ENCODE results near the gene RAI2. TPM values are rescaled to one million over a fixed set of nuclear protein-coding genes. Genes with fewer than 3 reads are reported as not detected.

Gene RAI2
- total and polyA plus RNA-seq, 2 experiments from 2014 or later, result 4.5 to 8.2 TPM

- TF ChIP-seq EZH2phosphoT487 (IDR thresholded peaks at IDR 0.05; ENCODE audit: low read depth, severe bottlenecking, unreplicated experiment), result no peak
- no peak for TF ChIP-seq EZH2 (IDR thresholded peaks at IDR 0.05; ENCODE audit: borderline replicate concordance)
- TF ChIP-seq CTCF (IDR thresholded peaks at IDR 0.05; ENCODE audit: poor library complexity), result no peak
- Histone ChIP-seq H3K9me2 (replicated peaks; ENCODE audit: insufficient read depth) (no peaks in the 10 kb centered on the region), H3K9me3 (ENCODE audit: low read depth) (no peaks in the 10 kb centered on the region), H3K36me3 (replicated peaks; ENCODE audit: insufficient read depth, low read depth) (no peaks in the 10 kb centered on the region), H4K20me1 (ENCODE audit: insufficient read depth, poor library complexity, severe bottlenecking) (no peaks in the 10 kb centered on the region), H3K27ac (no peak overlapping the region), H3K79me2 (no peaks in the 10 kb centered on the region), H2AFZ (no peak overlapping the region), H3K4me2 (no peak overlapping the region), H3K4me3 (no peak overlapping the region), H3K4me1 (ENCODE audit: insufficient read depth) (no peaks in the 10 kb centered on the region), H3K27me3 (no peaks in the 10 kb centered on the region)
- WGBS (ENCODE audit: low lambda C conversion rate, missing lambda C conversion rate), result 63% methylated on average over 3 of the region's 3 CpGs
- no peak for DNase-seq (ENCODE audit: low spot score)
These were observed 24.3 kb downstream of the RAI2 start for GRCh38 chrX:17836830-17837229.

- no peak overlapping the region for H3K4me3 ChIP-seq
- no peak for TF ChIP-seq EZH2 (IDR thresholded peaks at IDR 0.05; ENCODE audit: borderline replicate concordance)
- no peak for TF ChIP-seq EZH2phosphoT487 (IDR thresholded peaks at IDR 0.05; ENCODE audit: low read depth, severe bottlenecking, unreplicated experiment)
- no peak for TF ChIP-seq CTCF (IDR thresholded peaks at IDR 0.05; ENCODE audit: poor library complexity)
- H3K36me3 ChIP-seq (replicated peaks; ENCODE audit: insufficient read depth, low read depth), result no peaks in the 10 kb centered on the region
- H3K27me3 ChIP-seq, result no peaks in the 10 kb centered on the region
- no peaks in the 10 kb centered on the region for H3K79me2 ChIP-seq
- WGBS (ENCODE audit: low lambda C conversion rate, missing lambda C conversion rate), result 57% methylated on average over 2 of the region's 2 CpGs
- H3K9me2 ChIP-seq (replicated peaks; ENCODE audit: insufficient read depth), result no peaks in the 10 kb centered on the region
- H3K4me2 ChIP-seq, result no peak overlapping the region
- H2AFZ ChIP-seq, result no peak overlapping the region
- H3K9me3 ChIP-seq (ENCODE audit: low read depth), result no peaks in the 10 kb centered on the region
- no peaks in the 10 kb centered on the region for H3K4me1 ChIP-seq (ENCODE audit: insufficient read depth)
- no peak overlapping the region for H3K27ac ChIP-seq
- no peak for DNase-seq (ENCODE audit: low spot score)
- no peaks in the 10 kb centered on the region for H4K20me1 ChIP-seq (ENCODE audit: insufficient read depth, poor library complexity, severe bottlenecking)
These were observed 27.1 kb downstream of the RAI2 start for GRCh38 chrX:17833954-17834353.

- no peak overlapping the region for H3K4me2 ChIP-seq
- no peaks in the 10 kb centered on the region for H3K36me3 ChIP-seq (replicated peaks; ENCODE audit: insufficient read depth, low read depth)
- no peak overlapping the region for H3K27ac ChIP-seq
- H3K4me1 ChIP-seq (ENCODE audit: insufficient read depth), result no peaks in the 10 kb centered on the region
- H3K79me2 ChIP-seq, result no peaks in the 10 kb centered on the region
- no peak overlapping the region for H2AFZ ChIP-seq
- H3K9me3 ChIP-seq (ENCODE audit: low read depth), result no peaks in the 10 kb centered on the region
- WGBS (ENCODE audit: low lambda C conversion rate, missing lambda C conversion rate), result 58% methylated on average over 3 of the region's 3 CpGs
- no peaks in the 10 kb centered on the region for H3K27me3 ChIP-seq
- no peak for DNase-seq (ENCODE audit: low spot score)
- no peak overlapping the region for H3K4me3 ChIP-seq
- no peaks in the 10 kb centered on the region for H4K20me1 ChIP-seq (ENCODE audit: insufficient read depth, poor library complexity, severe bottlenecking)
- no peaks in the 10 kb centered on the region for H3K9me2 ChIP-seq (replicated peaks; ENCODE audit: insufficient read depth)
- no peak for TF ChIP-seq EZH2 (IDR thresholded peaks at IDR 0.05; ENCODE audit: borderline replicate concordance)
- no peak for TF ChIP-seq EZH2phosphoT487 (IDR thresholded peaks at IDR 0.05; ENCODE audit: low read depth, severe bottlenecking, unreplicated experiment)
- TF ChIP-seq CTCF (IDR thresholded peaks at IDR 0.05; ENCODE audit: poor library complexity), result no peak
These were observed 29.8 kb downstream of the RAI2 start for GRCh38 chrX:17831255-17831654.

GRCh38 chrX:17830211-17830610 lies 30.9 kb downstream of the RAI2 start:
- H3K9me2 ChIP-seq (replicated peaks; ENCODE audit: insufficient read depth), result no peaks in the 10 kb centered on the region
- no peaks in the 10 kb centered on the region for H3K27me3 ChIP-seq
- H3K79me2 ChIP-seq, result no peaks in the 10 kb centered on the region
- no peak overlapping the region for H3K4me3 ChIP-seq
- no peak overlapping the region for H2AFZ ChIP-seq
- H3K4me2 ChIP-seq, result no peak overlapping the region
- no peak for TF ChIP-seq EZH2 (IDR thresholded peaks at IDR 0.05; ENCODE audit: borderline replicate concordance)
- no peak for TF ChIP-seq CTCF (IDR thresholded peaks at IDR 0.05; ENCODE audit: poor library complexity)
- no peak for TF ChIP-seq EZH2phosphoT487 (IDR thresholded peaks at IDR 0.05; ENCODE audit: low read depth, severe bottlenecking, unreplicated experiment)
- no peaks in the 10 kb centered on the region for H3K36me3 ChIP-seq (replicated peaks; ENCODE audit: insufficient read depth, low read depth)
- 48% methylated on average over 1 of the region's 1 CpG for WGBS (ENCODE audit: low lambda C conversion rate, missing lambda C conversion rate)
- no peaks in the 10 kb centered on the region for H4K20me1 ChIP-seq (ENCODE audit: insufficient read depth, poor library complexity, severe bottlenecking)
- no peak overlapping the region for H3K27ac ChIP-seq
- DNase-seq (ENCODE audit: low spot score), result no peak
- no peaks in the 10 kb centered on the region for H3K4me1 ChIP-seq (ENCODE audit: insufficient read depth)
- no peaks in the 10 kb centered on the region for H3K9me3 ChIP-seq (ENCODE audit: low read depth)

Data from hepatocyte (in vitro differentiated cells).